ENCODE measurements around the gene PXDC1.

DNA sequence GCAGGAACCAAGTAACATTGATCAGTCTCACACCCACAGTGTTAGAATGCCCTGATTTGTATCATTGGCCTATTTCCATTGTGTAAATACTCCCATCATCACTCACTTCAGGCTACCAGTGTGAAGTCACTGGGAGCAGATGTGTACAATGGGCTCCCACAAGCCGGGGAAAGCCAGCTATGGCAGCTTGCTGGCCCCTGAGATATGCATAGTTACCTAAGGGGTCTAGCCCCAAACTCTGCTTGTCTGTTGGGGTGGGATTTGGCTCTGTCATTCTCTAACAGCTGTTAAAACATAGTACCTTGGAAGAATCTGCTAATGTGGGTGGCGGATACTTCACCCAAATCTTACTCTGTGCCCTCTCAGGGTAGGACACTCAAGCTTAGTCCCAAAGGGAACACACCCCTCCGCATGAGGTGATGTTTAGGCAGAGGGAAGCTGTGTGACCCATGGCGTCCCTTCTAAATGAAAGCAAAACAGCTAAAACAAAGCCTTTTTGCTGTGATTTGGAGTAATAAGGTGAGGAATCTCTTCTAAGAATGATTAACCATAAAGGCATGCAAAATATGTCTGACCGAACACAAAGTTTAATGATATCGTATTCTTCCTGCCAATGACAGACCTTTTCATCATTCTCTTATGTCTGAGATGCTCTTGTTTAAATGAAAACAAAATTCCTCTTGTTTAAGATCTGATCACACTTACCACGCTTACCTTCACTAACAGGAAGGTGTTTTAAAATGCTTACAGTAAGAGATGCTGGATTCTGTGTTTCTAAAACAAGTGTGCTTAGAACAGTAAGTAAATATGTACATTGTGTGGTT lies 45.9 kb upstream of the PXDC1 start:
- TF ChIP-seq, protein P1, sequence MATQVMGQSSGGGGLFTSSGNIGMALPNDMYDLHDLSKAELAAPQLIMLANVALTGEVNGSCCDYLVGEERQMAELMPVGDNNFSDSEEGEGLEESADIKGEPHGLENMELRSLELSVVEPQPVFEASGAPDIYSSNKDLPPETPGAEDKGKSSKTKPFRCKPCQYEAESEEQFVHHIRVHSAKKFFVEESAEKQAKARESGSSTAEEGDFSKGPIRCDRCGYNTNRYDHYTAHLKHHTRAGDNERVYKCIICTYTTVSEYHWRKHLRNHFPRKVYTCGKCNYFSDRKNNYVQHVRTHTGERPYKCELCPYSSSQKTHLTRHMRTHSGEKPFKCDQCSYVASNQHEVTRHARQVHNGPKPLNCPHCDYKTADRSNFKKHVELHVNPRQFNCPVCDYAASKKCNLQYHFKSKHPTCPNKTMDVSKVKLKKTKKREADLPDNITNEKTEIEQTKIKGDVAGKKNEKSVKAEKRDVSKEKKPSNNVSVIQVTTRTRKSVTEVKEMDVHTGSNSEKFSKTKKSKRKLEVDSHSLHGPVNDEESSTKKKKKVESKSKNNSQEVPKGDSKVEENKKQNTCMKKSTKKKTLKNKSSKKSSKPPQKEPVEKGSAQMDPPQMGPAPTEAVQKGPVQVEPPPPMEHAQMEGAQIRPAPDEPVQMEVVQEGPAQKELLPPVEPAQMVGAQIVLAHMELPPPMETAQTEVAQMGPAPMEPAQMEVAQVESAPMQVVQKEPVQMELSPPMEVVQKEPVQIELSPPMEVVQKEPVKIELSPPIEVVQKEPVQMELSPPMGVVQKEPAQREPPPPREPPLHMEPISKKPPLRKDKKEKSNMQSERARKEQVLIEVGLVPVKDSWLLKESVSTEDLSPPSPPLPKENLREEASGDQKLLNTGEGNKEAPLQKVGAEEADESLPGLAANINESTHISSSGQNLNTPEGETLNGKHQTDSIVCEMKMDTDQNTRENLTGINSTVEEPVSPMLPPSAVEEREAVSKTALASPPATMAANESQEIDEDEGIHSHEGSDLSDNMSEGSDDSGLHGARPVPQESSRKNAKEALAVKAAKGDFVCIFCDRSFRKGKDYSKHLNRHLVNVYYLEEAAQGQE (IDR thresholded peaks at IDR 0.05; ENCODE audit: insufficient read depth in 1 of 2, low read depth in 2 of 2, low read length in 2 of 2): no peak
- TF ChIP-seq POLR2AphosphoS5 (IDR thresholded peaks at IDR 0.05; ENCODE audit: low read depth, low read length) (no peak), FOXP2 (optimal IDR thresholded peaks at IDR 0.05; ENCODE audit: borderline replicate concordance, extremely low read depth, extremely low read length, insufficient read depth) (no peak), SIN3A (IDR thresholded peaks at IDR 0.05; ENCODE audit: borderline replicate concordance, insufficient read depth, low read length) (no peak), TAF1 (IDR thresholded peaks at IDR 0.05; ENCODE audit: borderline replicate concordance, insufficient read depth, low read length) (no peak)

Data from PFSK-1 (cell line).